Common myeloid progenitor, CD34-positive (primary cell): Measurements from ENCODE around the gene ADAM19.

Experiments used
- CTCF ChIA-PET: fragments of 350-600 bp; sonication (Branson Sonifier 250); formaldehyde crosslinking; loops from one replicate; lab custom pipeline; 2021; ENCODE audit warnings: antibody characterized with exemption; lab: Charles Lee
- POLR2A ChIA-PET: fragments of 350-600 bp; sonication (Branson Sonifier 250); formaldehyde crosslinking; loops from one replicate; lab custom pipeline; 2021; ENCODE audit warnings: antibody characterized with exemption; lab: Charles Lee
- DNase-seq, 3 donors: peaks; one replicate each; pipeline versions ENCODE4 v3.0.0 to v3.0.0-alpha.2; 2013
- H3K27ac ChIP-seq, 2 experiments: 1 replicate in 1 of 2; 2 replicates in 1 of 2; pipeline ENCODE4 v1.7.0; 2013; ENCODE audit warnings: inconsistent platforms in 2 of 2, low read length in 2 of 2, mild to moderate bottlenecking in 2 of 2, low read depth in 1 of 2, moderate library complexity in 1 of 2; ENCODE audit not compliant: severe bottlenecking in 2 of 2, insufficient read depth in 1 of 2, poor library complexity in 1 of 2
- H3K27me3 ChIP-seq, 5 experiments: replicated peaks in 2 of 5; 1 replicate in 3 of 5; 2 replicates in 2 of 5; pipeline versions ENCODE4 v1.6.1 to v1.7.0; 2013; ENCODE audit warnings: low read length in 4 of 5, mild to moderate bottlenecking in 2 of 5, moderate library complexity in 2 of 5, inconsistent platforms in 1 of 5; ENCODE audit not compliant: insufficient read depth in 5 of 5, control insufficient read depth in 4 of 5
- H3K36me3 ChIP-seq, 4 experiments: 1 replicate in 2 of 4; 2 replicates in 2 of 4; pipeline versions ENCODE4 v1.6.1 to v1.7.0; 2013; ENCODE audit warnings: low read length in 3 of 4, control low read depth in 1 of 4, mild to moderate bottlenecking in 1 of 4; ENCODE audit not compliant: control insufficient read depth in 4 of 4, insufficient read depth in 4 of 4
- H3K4me1 ChIP-seq, 4 experiments: 1 replicate in 3 of 4; 2 replicates in 1 of 4; pipeline versions ENCODE4 v1.6.1 to v1.7.1; 2013; ENCODE audit warnings: low read length in 3 of 4, mild to moderate bottlenecking in 3 of 4, control low read depth in 1 of 4, inconsistent platforms in 1 of 4, moderate library complexity in 1 of 4; ENCODE audit not compliant: control insufficient read depth in 4 of 4, insufficient read depth in 4 of 4; ENCODE audit errors: control extremely low read depth in 1 of 4
- H3K4me3 ChIP-seq, 7 experiments: 1 replicate in 4 of 7; 2 replicates in 3 of 7; pipeline versions ENCODE4 v1.5.1 to v1.7.0; 2013; ENCODE audit warnings: mild to moderate bottlenecking in 7 of 7, low read length in 6 of 7, moderate library complexity in 6 of 7, inconsistent platforms in 2 of 7, low read depth in 2 of 7, control low read depth in 1 of 7; ENCODE audit not compliant: insufficient read depth in 4 of 7, control insufficient read depth in 1 of 7; ENCODE audit errors: extremely low read depth in 1 of 7
- H3K9me3 ChIP-seq, 5 experiments: 1 replicate in 4 of 5; 2 replicates in 1 of 5; pipeline versions ENCODE4 v1.6.1 to v1.7.1; 2013; ENCODE audit warnings: low read length in 4 of 5, mild to moderate bottlenecking in 2 of 5, inconsistent platforms in 1 of 5, low read depth in 1 of 5, moderate library complexity in 1 of 5; ENCODE audit not compliant: control insufficient read depth in 4 of 5, insufficient read depth in 2 of 5; ENCODE audit errors: control extremely low read depth in 1 of 5
- WGBS: methylation state at CpG from one replicate; pipeline ENCODE4 v1.1.5; 2013; ENCODE audit not compliant: insufficient coverage; 5-methylcytosine and 5-hydroxymethylcytosine counted together

Gene ADAM19

DNA sequence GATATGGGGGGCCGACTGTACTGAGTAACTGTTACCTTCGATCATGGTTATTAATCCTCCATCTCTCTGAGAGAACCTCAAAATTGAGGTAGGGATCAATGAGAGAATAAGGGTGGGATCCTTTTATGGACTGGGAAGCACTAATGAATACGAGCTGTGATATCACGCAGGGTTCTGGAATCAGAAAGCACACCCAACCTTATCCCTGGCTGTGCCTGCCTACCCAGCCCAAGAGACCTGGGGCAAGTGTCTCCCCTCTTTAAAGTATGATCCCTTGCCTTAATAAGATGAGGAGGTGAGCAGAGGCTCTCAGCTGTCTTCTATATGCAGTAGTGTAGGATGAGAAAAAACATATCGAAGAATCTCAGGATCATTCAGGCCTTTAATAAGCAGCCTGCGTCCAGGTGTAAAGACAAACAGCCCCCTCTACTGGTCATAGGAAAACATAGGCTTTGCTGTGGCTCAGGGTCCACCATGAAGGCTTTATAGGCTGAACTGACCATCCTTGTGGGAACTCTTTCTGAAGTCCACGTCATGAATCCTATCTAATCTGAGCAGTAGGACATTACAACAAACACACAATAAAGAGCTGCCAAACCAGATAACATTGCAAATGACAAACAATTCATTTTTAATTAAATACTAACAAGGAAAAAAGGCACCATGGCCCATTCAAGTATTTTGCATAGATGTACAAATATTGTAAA, 98.7 kb downstream of the ADAM19 start:
- WGBS = 69% methylated on average over 6 of the region's 7 CpGs
- peak; percentile 48 to 72 (median 72) for DNase-seq
- H3K27ac ChIP-seq = no peak overlapping the region
- ChIA-PET CTCF (interaction anchor here (0.6 to 9.0 kb wide), 14 partner anchors 8 to 148 kb away, joined by 3 to 68 read pairs (median 4); a partner anchor contains a TSS), POLR2A (no interaction called here)
- H3K27me3 ChIP-seq = no peaks in the 10 kb centered on the region
- H3K4me3 ChIP-seq = no peak overlapping the region
- H3K9me3 ChIP-seq = no peaks in the 10 kb centered on the region
- H3K4me1 ChIP-seq = peaks cover 0 to 5% (median 0%) of the 10 kb centered on the region in 4 experiments
- H3K36me3 ChIP-seq = no peaks in the 10 kb centered on the region

DNA sequence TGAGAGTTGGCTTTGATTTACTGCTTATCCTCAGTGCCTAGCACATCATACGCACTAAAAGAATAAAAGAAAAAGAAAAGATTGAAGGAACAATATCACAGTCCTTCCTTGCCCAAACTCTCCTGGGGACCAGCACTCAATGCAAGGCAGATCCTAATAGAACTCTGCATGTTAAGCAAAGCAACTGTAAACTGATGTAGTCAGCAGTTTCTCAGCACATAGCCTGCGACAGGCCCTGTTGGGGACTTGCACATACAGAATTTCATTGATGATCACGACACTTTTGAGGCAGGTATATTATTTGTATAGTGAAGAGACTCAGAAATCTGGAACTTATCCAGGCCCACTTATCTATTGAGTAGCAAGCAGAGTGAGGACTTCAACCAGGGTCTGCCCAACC, 100.1 kb downstream of the ADAM19 start:
- Histone ChIP-seq H3K27me3 (no peaks in the 10 kb centered on the region), H3K4me3 (no peak overlapping the region), H3K36me3 (no peaks in the 10 kb centered on the region), H3K9me3 (no peaks in the 10 kb centered on the region), H3K27ac (no peak overlapping the region), H3K4me1 (peaks cover 0 to 5% (median 0%) of the 10 kb centered on the region in 4 experiments)
- ChIA-PET CTCF (interaction anchor here (0.7 to 9.0 kb wide), 3 partner anchors 133 to 237 kb away, joined by 3 to 68 read pairs (median 5); a partner anchor contains a TSS), POLR2A (no interaction called here)
- no peak for DNase-seq
- WGBS = 83% methylated on average over 2 of the region's 3 CpGs

DNA sequence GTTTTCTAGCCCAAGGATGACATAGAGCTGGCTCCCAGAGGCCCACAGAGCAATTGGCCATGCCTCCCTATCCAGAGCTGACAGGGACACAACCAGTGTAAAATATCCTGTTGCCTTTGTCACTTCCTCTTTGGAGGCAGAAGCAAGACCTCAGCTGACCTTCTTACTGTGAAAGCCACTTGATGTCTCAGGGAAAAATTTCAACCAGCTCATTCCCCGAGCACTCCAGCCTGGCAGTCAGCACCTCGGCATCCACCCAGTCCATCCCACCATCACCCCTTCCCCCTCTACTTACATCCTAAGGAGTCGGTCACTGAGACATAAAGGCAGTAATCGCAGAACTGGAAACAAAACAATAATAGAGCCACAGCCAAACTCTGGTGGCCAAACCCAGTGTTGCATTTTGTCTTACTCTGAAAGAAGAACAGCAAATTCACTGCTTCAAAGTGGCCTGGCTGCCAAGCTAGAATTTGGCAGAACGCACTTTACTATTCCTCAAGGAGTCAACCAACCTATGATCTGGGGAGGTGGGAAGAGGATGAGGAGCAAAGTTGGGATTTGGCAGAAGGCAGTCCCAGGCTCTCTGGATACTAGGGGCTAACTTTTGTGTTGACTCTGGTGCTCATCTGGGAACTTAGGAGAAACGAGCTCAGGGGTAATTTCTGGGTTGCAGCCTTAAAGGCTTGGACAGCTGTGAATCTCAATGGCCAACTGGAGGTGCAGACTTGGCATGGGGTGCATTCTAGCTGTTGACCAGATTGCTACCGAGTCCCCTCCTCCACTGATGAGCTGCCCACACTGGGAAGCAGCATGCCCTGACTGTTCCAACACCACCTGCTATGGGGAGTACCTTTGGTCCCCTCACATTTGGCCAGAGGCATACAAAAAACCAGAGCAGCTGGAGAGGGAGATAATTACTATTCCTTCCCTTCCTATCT, 101.9 kb downstream of the ADAM19 start:
- POLR2A ChIA-PET = no interaction called here
- H3K4me1 ChIP-seq = peaks cover 0 to 5% (median 0%) of the 10 kb centered on the region in 4 experiments
- peaks cover 0 to 2% (median 0%) of the 10 kb centered on the region in 5 experiments for H3K27me3 ChIP-seq
- 79% methylated on average over 4 of the region's 7 CpGs for WGBS
- H3K9me3 ChIP-seq = no peaks in the 10 kb centered on the region
- H3K36me3 ChIP-seq = no peaks in the 10 kb centered on the region
- no peak overlapping the region for H3K27ac ChIP-seq
- CTCF ChIA-PET = interaction anchor here (1.4 to 9.0 kb wide), 7 partner anchors 9 to 146 kb away, joined by 3 to 68 read pairs (median 5); a partner anchor contains a TSS
- no peak overlapping the region for H3K4me3 ChIP-seq
- peak in 2 of 3 donors; percentile 38 to 59 for DNase-seq

DNA sequence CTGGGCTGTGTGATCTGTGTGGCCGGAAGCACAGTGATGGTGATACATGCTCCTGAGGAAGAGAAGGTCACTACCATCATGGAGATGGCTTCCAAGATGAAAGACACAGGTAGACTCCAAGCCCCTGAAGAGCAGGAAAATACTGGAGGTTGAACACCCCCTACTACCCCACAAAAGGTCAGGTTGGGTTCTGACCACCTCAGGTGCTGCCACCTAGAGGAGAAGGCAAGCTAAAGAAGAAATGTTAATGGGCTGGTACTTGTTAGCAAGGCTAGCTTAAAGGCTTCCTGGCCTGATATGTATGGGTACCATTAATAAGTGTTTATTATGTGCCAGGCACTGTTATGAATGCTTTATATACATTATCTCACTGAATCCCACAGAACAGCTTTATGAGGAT, 103.9 kb downstream of the ADAM19 start:
- DNase-seq = peak in 1 of 3 donors; percentile 25
- Histone ChIP-seq H3K27ac (no peak overlapping the region), H3K9me3 (no peaks in the 10 kb centered on the region), H3K36me3 (no peaks in the 10 kb centered on the region), H3K4me3 (no peak overlapping the region), H3K4me1 (peaks cover 0 to 5% (median 0%) of the 10 kb centered on the region in 4 experiments), H3K27me3 (peaks cover 0 to 2% (median 0%) of the 10 kb centered on the region in 5 experiments)
- 80% methylated on average over 1 of the region's 1 CpG for WGBS
- ChIA-PET POLR2A (no interaction called here), CTCF (interaction anchor here (0.8 to 2.9 kb wide), 6 partner anchors 9 to 144 kb away, joined by 3 to 13 read pairs (median 6); no protein-coding TSS in a partner anchor)

DNA sequence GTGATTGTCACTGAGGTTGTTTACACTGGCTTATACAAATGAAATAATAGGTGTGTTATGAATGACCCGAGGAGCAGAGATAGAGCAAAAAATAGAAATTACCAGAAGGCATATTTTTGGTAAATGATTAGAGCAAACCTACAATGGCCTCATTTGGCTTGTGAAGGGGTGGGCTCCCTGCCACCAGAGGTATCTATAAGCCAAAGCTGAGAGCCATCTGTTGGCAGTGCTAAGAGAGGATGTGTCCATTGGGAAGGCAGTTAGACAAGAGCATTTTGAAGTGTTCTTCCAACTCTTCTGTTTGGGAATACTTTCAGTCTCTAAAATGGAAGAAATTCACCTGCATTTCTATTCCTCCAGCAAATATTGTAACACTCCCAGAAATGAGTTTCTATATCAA, 104.9 kb downstream of the ADAM19 start:
- Histone ChIP-seq H3K9me3 (no peaks in the 10 kb centered on the region), H3K27ac (no peak overlapping the region), H3K36me3 (no peaks in the 10 kb centered on the region), H3K4me3 (no peak overlapping the region), H3K27me3 (peaks cover 0 to 2% (median 0%) of the 10 kb centered on the region in 5 experiments), H3K4me1 (peaks cover 0 to 5% (median 0%) of the 10 kb centered on the region in 4 experiments)
- WGBS = 80% methylated on average over 1 of the region's 1 CpG
- CTCF ChIA-PET = interaction anchor here (1.6 to 2.9 kb wide), 5 partner anchors 10 to 143 kb away, joined by 4 to 13 read pairs (median 8); no protein-coding TSS in a partner anchor
- DNase-seq = no peak
- POLR2A ChIA-PET = no interaction called here

DNA sequence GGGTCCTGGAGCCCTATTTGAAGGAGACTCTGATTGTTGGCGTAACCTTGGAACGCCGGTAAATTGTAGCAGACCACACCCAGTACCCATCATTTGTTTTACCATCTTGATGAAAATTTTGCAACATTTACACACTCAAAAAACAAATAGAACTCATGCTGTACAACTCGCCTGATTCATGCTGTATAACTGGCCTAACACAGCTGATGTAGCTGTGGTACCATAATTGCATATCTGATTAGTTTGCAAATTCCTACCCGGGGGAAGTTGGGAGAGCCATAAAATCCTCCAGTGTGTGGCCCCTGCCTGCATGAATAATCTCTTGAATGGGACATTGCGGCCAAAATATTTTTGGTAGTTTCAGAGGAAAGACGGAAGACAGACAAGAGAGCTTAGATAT, 105.9 kb downstream of the ADAM19 start:
- CTCF ChIA-PET = interaction anchor here (0.9 to 3.6 kb wide), 6 partner anchors 11 to 142 kb away, joined by 3 to 12 read pairs (median 4); no protein-coding TSS in a partner anchor
- 96% methylated on average over 4 of the region's 7 CpGs for WGBS
- POLR2A ChIA-PET = interaction anchor here (0.6 kb wide), 1 partner anchor 44 kb away, joined by 3 read pairs; no protein-coding TSS in a partner anchor
- H3K27me3 ChIP-seq = peaks cover 0 to 2% (median 0%) of the 10 kb centered on the region in 5 experiments
- H3K9me3 ChIP-seq = no peaks in the 10 kb centered on the region
- DNase-seq = no peak
- no peak overlapping the region for H3K27ac ChIP-seq
- H3K4me1 ChIP-seq = peaks cover 0 to 5% (median 0%) of the 10 kb centered on the region in 4 experiments
- no peaks in the 10 kb centered on the region for H3K36me3 ChIP-seq
- H3K4me3 ChIP-seq = no peak overlapping the region
